ENCODE measurements around the gene STAP1.

DNA sequence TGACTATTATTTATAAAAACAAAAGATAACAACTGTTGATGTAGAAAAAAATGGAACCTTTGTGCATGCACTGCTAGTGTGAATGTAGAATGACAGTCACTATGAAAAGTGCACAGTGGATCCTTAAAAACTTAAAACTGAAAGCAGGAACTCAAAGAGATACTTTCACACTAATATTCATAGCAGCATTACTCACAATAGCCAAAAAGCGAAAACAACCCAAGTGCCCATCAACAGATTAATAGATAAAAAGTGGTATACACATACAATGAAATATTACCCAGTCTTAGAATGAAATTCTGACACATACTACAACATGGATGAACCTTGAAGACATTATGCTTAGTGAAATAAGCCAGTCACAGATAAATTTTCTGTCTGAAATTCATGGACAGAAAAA is 37.0 kb upstream of the STAP1 start:
- TF ChIP-seq EZH2 (IDR thresholded peaks at IDR 0.05) (no peak), FOXP2 (optimal IDR thresholded peaks at IDR 0.05; ENCODE audit: control extremely low read depth, extremely low read length, insufficient read depth) (no peak), POLR2AphosphoS5 (IDR thresholded peaks at IDR 0.05; ENCODE audit: borderline replicate concordance, low read depth, low read length) (no peak)
